Suppressor macrophage treated with lipopolysaccharide for 1 hour (primary cell): Measurements from ENCODE around the gene SUPT4H1.

Experiments
- DNase-seq, 3 donors: peaks; one replicate each; pipeline ENCODE4 v3.0.0-alpha.2; 2020 to 2022

Gene SUPT4H1

GRCh38 chr17:58302919-58303585 lies 48.9 kb downstream of the SUPT4H1 start:
- DNase-seq: peak in 2 of 3 donors; percentile 31 to 44

GRCh38 chr17:58302171-58302918 lies 49.7 kb downstream of the SUPT4H1 start:
- no peak for DNase-seq

- no peak for DNase-seq
Measured at GRCh38 chr17:58301504-58302150, 50.4 kb downstream of the SUPT4H1 start.

- DNase-seq: no peak
Measured at GRCh38 chr17:58300336-58300735, 51.7 kb downstream of the SUPT4H1 start.
